Measurements from ENCODE around the gene CCDC88A.
"Not testable (repeated sequence)": the region's sequence is repeated elsewhere in the genome, so short reads cannot be mapped to it uniquely, and the experiment has no call there.

CCDC88A gene

DNA sequence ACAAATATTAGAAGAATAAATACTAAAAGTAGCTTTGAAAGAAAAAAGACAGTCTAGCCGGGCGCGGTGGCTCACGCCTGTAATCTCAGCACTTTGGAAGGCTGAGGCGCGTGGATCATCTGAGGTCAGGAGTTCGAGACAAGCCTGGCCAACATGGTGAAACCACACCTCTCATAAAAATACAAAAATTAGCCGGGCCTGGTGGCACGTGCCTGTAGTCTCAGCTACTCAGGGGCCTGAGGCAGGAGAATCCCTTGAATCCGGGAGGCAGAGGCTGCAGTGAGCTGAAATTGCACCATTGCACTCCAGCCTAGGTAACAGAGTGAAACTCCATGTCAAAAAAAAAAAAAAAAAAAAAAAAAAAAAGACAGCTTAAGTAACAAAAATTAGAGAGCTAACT is 34.1 kb downstream of the CCDC88A start:
- DNase-seq (ENCODE audit: low read depth in 2 of 2): not testable (repeated sequence)

DNA sequence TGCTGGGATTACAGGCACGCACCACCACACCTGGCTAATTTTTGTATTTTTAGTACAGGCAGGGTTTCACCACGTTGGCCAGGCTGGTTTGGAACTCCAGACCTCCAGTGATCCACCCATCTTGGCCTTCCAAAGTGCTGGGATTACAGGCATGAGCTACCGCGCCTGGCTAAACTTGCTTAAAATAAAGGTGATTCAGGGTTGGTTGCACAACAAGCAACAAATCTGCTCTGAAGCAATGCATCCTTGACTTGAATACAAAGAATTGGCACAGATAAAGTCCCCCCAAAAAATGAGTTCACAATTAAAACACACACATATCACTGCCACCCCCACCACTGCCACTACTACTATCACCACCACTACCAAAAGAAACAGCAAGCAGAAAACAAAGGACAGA is 34.9 kb downstream of the CCDC88A start:
- DNase-seq (ENCODE audit: low read depth in 2 of 2): no peak

DNA sequence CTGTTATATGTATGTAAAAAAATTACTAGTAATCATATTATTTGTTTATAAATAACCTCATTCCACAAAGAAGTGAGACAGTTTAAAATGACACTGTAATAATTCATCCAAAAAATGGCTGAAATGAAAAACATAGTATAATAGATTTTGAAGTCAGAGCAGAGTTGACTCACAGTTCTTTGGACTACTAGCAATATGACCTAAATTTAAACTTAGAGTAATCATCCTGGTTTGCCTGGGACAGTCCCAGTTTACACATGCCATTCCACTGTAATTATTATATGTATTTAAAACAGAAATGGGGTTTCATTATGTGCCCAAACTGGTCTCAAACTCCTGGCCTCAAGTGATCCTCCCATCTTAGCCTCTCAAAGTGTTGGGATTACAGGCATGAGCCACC is 48.3 kb downstream of the CCDC88A start:
- DNase-seq (ENCODE audit: low read depth in 2 of 2): no peak

DNA sequence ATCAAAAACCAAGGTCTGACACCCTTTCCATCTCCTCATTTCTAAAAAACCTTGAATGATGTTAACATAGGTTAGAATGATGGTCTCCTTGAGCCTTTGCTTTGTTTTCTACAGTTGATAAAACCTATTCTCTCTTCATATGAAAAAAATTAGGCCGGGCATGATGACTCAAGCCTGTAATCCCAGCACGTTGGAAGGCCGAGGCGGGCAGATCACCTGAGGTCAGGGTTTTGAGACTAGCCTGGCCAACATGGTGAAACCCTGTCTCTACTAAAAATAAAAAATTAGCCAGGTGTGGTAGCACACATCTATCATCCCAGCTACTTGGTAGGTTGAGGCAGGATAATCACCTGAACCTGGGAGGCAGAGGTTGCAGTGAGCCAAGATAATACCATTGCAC is 49.4 kb downstream of the CCDC88A start:
- no peak for DNase-seq (ENCODE audit: low read depth in 2 of 2)

DNA sequence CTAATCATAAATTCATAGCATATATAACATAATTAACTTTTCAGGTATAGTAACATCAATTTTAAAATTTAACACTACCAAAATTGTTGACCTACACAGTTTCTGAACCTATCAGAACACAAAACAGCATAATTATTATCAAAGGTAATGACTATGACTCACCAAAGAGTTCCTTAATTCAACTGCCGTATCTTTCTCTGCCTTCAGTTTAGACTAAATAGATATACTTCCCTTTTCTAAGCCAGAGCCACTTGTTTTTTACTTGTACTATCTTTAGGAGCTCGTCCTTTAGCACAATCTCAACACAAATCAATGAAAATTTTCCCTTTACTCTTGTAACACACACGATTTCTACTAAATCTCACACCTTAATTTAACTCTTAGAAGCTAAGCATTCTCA is 54.4 kb downstream of the CCDC88A start:
- no peak for DNase-seq (ENCODE audit: low read depth in 2 of 2)

DNA sequence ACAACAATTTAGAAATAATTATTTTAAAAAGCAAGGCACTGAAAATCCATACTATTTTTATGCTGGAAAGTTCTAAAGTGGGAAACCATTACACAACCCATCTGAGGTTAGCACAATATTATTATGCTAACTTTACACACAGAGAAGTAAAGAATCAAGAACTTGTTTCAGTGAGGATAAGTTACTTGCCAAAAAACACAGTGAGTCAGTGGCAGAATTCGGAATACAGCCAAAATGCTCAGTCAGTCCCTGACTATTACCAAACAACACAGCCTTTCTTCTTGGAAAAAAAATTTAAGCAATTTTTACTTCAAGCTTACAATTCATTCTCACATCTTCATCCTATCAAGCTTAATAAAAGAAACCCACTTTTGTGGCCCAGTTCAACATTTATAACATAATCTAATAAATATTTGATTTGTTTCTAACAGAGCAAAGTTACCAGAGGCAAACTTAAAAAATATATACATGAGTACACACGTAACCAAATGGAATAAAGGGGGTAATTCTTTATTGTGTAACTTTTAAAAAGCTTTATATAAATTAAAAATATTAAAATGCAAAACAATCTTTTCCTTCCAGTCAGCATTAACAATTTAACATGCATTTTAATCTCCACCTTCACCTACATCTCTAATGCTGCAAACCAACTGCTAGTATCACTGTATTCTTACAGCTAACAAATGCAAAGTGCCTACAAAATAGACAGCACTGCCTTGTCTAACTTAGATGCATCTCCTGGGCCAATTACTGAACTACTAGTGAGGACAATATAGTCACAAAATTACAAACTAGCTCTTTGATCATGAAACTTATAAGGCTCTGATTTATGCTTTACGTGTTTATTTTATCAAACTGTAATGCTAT is 55.2 kb downstream of the CCDC88A start:
- DNase-seq (ENCODE audit: low read depth in 2 of 2): no peak

DNA sequence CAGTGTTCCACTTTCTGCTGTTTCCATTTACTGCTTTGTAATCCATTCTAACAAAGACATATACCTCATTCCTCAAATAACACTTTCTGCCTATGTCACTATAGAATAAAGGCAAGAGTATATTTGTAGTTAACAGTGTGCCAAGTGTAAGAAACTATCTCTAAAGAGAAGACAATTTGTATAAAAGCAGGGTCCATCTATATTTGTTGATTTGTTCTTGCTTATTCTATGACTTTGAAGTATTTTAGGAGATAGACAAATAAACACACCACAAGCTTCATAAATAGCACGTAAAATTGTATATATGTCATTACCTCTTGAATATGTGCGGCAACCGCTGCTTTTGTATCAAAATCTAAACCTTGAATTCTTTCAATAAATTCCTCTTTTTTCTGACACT is 56.0 kb downstream of the CCDC88A start:
- no peak for DNase-seq (ENCODE audit: low read depth in 2 of 2)

DNA sequence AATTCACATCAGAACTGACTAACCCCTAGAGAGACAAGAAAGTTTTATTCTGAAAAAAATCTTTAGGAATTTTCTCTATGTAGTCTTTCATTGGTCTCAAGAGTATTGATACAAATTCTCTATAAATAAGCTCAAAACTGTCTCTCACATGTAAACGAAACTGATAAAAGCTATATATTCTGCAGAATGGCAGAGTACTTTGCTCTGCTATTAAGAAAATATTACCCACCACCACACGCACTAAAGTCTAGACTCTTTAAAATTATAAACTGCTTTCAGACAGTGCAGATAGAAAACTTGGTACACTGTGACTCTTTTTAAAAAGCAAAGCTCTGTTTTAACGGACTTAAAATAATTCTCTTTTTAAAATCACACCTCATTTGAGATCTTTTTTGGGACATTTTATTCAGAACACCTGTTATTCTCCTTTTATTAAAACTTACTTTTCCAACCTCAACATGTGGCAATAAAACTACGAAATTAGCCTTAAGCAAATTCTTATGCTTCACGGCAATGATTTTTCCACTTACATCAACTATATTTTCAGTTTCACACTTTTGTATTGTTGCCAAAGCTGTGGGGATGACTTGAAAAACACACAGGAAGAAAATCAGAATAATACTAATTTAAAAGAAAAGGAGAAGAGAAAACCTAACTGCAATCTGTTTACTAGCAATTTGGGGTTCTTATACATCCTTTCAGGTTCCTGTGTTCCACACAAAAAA is 58.0 kb downstream of the CCDC88A start:
- no peak for DNase-seq (ENCODE audit: low read depth in 2 of 2)

DNA sequence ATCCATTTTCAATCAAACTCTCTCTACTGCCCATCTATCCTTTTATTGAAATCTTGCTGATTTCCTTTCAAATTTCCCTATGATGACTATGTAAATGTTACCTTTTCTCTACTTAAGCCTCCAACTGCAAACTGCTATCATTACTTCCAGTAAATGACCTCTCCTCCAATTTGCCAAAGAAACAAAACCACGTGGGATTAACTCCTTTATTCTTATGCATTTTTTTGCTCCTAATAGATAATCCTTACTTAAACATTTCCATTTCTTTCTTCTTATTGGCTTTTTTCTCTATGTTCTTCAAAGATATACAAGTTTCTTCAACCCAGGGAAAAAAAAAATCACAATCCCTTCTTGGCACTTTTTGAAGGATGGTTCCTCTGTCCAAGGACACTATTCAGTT is 61.2 kb downstream of the CCDC88A start:
- DNase-seq (ENCODE audit: low read depth in 2 of 2): no peak

DNA sequence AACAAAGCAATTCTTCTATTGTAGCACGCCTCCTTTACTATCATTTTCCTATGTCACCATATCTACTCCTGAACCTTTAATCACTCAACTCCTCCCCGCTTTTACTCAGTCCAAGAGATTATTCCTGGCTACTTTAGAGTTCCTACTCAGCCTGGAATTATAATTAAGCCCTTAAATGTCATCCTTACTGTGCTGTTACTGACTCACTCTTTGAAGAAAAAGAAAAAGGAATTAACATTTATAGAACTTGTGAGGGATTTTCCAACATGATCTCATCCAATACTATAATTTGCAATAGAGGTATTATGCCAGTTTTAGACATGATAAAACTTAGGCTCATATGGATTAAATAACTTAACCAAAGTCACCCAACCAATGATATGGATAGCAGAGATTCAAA is 61.7 kb downstream of the CCDC88A start:
- DNase-seq (ENCODE audit: low read depth in 2 of 2): no peak

DNA sequence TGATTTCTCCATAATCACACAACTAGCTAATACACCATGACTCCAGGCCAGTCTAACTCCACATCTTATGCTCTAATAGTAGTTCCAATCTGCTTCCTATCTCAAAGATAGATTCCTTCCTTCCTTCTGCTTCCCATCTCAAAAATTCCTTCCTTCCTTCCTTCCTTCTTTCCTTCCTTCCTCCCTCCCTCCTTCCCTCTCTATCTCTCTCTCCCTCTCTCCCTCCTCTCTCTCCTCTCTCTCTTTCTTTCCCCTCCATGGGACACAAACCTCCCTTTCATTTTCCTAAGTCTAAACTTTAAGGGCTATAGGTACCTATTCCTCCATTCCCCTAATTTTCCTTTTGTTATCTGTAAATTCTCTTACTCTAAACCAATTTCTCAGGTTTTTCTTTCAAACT is 62.5 kb downstream of the CCDC88A start:
- DNase-seq (ENCODE audit: low read depth in 2 of 2): no peak

DNA sequence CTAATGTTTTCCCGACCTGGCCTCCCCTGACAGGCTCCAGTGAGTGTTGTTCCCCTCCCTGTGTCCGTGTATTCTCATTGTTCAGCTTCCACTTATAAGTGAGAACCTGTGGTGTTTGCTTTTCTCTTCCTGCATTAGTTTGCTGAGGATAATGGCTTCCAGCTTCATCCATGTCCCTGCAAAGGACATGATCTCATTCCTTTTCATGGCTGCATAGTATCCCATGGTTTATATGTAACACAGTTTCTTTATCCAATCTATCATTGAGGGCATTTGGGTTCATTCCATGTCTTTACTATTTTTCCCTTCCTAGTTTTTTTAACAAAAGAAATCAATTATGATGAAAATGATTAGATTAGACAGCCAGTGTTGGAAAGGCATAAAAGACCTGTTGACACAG is 63.5 kb downstream of the CCDC88A start:
- DNase-seq (ENCODE audit: low read depth in 2 of 2): not testable (repeated sequence)

DNA sequence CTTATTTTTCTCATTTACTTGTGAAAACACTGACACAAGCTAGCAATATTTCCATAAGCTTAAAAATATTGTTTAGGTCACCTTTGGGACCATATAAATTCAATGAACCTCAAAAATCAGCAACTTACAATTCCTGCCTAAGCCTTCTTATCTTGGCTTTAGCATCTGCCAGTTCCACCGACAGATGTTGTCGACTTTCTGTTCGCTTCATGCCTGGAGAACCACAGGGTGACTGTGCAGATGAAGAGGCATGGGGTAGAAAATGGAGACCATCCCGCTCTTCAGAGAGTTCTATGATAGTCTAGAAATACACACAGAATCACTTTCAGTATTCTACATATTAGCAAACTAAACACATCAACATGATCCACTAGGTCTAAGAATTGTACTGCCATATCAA is 64.2 kb downstream of the CCDC88A start:
- DNase-seq (ENCODE audit: low read depth in 2 of 2): no peak

DNA sequence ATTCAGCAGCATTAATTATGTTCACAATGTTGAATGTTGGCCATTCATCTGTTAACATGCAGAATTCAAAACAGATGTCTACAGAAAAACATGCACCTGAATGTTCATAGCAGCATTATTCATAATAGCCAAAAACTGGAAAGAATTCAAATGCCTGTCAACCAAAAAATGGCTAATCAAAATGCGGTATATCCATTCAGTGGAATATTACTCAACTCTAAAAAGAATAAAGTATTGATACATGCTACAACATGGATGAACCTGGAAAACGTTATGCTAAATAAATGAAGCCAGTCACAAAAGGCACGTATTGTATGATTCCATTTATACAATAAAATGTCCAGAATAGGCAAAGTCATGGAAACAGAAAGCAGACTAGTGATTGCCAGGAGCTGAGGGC is 68.0 kb downstream of the CCDC88A start:
- DNase-seq (ENCODE audit: low read depth in 2 of 2): no peak

DNA sequence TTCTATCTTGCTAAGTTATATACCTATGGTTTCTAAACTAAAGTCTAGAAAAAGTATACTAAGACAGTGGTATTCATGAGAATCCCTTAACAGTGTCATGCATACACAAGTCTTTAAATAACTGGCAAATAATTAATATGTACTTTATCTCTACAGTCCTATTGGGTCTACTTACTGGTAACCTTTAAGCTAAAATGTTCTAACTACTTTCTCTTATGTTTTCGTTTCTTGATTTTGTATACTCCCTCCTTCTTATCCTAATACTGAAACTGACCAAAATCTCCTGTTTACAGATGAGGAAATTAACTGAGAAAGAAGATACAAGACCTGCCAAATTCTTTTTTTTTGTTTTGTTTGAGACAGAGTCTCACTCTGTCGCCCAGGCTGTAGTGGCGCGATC is 74.6 kb downstream of the CCDC88A start:
- no peak for DNase-seq (ENCODE audit: low read depth in 2 of 2)

DNA sequence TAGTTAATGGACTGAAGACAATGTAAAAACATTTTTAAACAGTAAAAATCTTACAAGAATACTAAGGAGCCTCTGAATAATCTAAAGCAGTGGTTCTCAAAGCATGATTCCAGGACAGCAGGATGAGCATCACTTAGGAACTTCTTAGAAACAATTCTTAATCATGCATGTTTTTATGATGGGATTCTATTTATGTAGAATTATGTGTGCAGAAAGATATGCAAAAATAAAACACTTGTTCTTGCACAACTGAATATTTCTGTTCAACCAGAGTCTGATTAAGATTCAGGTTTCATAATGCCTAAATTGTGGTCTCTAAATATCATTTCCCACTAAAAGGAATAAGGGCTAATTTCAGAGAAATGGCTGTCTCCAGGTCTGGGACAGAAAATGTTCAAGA is 81.4 kb downstream of the CCDC88A start:
- no peak for DNase-seq (ENCODE audit: low read depth in 2 of 2)

DNA sequence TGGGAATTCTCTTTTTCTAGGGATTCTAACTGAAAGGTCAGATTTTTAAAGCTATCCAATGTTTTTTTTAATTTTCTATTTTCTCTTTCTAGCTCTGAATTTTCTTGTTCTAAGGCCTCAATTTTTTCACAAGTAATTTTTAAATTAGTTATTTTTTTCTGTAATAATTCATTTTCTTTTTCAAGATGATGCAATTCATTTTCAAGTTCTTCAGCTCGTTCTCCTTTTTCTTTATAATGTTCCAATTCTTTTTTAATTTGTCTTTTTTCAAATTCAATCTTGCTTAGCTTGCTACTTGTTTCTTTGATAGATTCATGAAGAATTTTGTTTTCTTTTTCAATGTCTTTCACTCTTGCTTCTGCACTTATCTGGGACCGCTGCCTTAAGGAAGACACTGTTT is 84.9 kb downstream of the CCDC88A start:
- DNase-seq (ENCODE audit: low read depth in 2 of 2): no peak

DNA sequence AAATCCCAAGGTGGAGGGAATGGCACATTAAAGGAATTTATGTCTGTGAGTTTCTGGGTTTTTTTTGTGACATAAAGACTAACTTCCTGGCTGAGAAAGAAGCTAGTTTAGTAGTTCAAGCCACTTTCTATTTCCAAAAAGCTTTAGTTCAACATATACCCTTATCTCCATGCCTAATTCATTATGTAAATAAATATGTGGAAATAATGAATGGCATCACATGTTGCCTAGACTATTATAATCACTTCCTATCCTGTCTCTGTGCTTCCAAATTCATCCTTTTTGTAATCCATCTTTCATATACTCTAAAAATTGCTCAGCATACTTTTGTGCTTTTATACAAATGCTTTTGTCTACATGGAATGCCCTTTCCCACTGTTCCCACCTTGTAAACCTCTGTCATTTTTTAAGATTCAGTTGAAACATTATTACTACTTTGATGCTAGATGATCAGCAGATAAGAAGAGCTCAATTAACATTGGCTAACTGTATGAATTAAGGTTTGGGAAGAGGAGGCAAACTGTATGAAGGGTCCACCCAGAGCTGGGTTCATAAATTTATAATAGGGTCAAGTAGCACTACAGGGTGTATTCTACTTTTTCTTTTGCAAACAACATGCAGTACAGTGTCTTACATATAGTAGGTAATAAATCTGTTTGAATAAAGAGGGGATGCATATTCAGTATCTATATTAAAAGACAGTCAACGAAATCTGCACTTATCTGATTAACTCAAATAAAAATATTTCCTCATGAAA is 88.9 kb downstream of the CCDC88A start:
- no peak for DNase-seq (ENCODE audit: low read depth in 2 of 2)

DNA sequence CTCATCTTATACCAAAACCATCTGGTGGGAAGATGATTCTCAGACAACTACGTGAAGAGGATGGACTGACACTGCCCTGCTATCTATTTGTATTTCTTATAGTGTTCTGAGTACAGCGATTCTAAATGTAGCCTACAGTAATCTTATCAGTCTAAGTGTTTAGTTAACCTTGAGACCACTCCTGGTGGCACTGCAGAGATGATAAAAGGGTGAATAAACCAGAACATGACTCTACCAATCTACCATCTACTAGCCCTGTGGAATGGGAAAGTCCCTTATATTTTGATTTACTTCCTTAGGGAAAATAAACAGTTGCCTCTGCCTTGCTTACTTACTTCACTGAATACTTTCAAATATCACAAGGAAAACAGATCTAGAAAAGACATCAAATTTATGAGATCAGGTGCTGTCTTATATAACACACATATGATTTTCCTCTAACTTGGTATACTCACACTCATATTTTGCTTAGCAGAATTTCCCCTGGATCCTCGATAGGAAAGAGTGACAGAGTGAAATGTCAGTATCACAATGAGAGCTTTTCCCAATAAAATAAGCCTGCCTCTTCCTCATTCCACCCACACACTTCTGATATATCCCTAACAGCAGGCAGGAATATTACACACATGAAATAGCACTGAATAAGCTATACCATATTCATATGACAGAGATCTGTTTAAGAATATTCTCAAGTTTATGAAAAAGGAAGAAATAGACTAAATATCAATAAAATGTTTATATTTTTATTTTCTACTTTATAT is 92.0 kb downstream of the CCDC88A start:
- no peak for DNase-seq (ENCODE audit: low read depth in 2 of 2)

DNA sequence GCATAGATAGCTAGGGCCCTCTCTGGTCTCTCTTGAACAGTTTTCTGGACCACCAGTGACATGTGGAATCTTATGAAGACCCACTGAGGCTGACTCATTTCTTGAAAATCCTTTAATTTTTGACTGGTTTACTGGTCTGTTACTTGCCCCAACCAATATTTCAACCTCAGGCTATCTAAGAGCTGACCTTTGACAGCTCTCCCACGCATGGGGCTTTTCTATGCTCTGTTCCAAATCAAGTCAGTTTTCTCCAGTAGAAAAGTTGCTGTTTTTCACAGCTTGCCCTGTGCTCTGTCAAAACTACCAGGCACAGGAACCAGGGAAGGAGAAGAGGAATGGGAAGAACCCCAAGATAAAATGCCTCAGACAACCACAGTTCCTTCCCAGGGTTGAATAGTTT is 104.7 kb downstream of the CCDC88A start:
- DNase-seq (ENCODE audit: low read depth in 2 of 2): no peak

DNA sequence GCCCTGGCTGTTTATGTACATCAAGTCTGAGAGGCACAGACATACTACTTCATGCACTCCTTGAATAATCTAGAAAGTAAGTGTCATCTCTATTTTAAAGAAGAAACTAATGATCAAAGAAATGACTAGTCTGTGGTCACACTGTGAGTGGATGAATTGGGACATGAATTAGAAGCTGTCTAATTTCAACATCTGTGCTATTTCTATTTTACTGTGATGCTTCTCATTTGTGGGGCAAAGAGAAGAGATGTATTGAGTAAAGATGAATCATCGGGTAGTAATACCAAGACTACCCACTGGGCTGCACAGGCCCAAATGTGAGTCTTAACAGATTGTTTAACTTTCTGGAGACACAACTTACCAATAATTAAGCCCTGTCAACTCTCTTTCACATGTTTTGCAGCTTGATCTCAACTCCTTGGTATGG is 108.2 kb downstream of the CCDC88A start:
- peak in 1 of 2 donors; percentile 17 for DNase-seq (ENCODE audit: low read depth in 2 of 2)

DNA sequence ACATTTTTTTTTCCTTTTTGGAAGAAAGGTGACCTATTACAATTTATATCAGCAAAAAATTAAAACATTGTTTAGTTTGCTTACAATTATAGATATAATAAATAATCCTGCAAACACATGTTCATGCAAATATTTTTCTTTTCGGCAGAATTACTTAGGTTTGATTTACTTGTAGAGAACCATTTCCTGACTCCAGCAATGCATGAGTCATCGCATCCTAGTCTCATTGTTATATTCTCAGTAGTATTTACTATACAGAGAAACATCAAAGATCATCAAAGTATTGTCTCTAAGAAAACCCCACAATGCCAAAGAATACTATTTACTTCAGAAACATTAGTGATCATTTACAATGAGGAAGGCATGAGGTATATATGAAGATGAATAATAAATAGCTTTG is 110.2 kb downstream of the CCDC88A start:
- DNase-seq (ENCODE audit: low read depth in 2 of 2): no peak

Data from stimulated activated CD8-positive, alpha-beta memory T cell treated with anti-CD3 and anti-CD28 coated beads, Interleukin-2, amount 100 ng/mL, for 48 hours (primary cell).